ENCODE measurements around the gene ANGPTL5.
"Not testable (repeated sequence)": the region's sequence is repeated elsewhere in the genome, so short reads cannot be mapped to it uniquely, and the experiment has no call there.

ANGPTL5 gene

GRCh38 chr11:101916422-101916821, at the start of gene ANGPTL5:
Gene ANGPTL5 (minus strand): TSS chr11:101916522. CDS start chr11:101907909, 8,613 bp downstream.
- intact Hi-C loops (cut with DNase I) = no loop called here
- no peak for DNase-seq

DNA sequence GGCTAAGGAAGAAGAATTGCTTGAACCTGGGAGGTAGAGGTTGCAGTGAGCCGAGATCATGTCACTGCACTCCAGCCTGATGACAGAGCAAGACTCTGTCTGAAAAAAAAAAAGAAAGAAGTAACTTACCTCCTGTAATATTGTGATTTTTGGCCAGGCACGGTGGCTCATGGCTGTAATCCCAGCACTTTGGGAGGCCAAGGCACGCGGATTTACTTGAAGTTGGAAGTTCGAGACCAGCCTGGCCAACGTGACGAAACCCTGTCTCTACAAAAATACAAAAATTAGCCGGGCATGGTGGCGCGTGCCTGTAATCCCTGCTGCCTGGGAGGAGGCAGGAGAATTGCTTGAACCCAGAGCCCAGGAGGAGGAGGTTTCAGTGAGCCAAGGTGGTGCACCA, 47.9 kb upstream of the ANGPTL5 start:
- intact Hi-C loops (cut with DNase I); DNase-seq: not testable (repeated sequence)

GRCh38 chr11:101960231-101960630, 43.9 kb upstream of the ANGPTL5 start:
- intact Hi-C loops (cut with DNase I) = no loop called here
- no peak for DNase-seq

GRCh38 chr11:101955701-101956100, 39.4 kb upstream of the ANGPTL5 start:
- intact Hi-C loops (cut with DNase I) = no loop called here
- no peak for DNase-seq

DNA sequence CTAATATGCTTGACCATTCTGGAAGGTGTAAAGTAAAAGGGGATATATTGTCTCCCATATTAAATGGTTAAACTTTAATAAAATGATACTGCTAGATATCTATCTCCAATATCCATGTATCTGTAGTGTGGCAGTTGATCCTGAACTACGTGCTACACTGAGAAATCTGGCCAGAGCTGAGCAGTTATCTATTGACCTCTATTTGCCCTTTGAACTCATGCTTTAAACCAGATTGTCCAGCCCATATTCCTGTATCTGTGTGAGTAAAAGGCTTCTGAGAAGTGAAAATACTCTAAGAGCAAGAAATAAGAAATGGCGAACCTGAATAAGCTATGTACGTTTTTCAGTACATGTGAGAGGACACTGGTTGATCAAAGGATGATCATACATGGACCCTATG, 39.0 kb upstream of the ANGPTL5 start:
- intact Hi-C loops (cut with DNase I) = no loop called here
- DNase-seq = no peak

DNA sequence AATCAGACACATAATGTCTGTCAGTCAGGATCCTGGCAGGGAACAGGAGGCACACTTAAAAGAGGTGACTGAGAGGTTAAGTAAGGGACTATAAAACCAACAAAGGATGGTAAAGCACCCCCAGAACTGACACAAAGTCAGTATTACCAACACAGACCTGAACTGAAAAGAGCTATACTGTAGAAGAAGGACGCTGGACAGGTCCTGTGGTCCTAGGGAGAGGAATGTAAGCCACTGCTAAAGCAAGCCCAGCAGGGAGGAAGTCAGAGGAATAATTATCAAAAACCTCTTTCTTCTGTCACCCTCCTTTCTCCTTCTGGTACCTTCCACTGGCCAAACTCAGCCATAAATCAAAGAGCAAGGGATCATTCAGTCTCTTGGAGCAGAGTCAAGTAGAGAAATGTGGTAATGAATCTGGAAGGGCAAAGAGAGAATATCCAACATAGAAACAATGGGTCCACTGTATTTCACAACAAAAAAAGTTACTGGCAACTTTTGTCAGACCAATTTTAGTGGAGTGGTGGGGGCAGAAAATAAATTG, 33.4 kb upstream of the ANGPTL5 start:
- intact Hi-C loops (cut with DNase I) = no loop called here
- DNase-seq = no peak

GRCh38 chr11:101945448-101945847, 29.1 kb upstream of the ANGPTL5 start:
- intact Hi-C loops (cut with DNase I) = no loop called here
- no peak for DNase-seq

GRCh38 chr11:101944923-101945322, 28.6 kb upstream of the ANGPTL5 start:
- DNase-seq = no peak
- intact Hi-C loops (cut with DNase I) = no loop called here

DNA sequence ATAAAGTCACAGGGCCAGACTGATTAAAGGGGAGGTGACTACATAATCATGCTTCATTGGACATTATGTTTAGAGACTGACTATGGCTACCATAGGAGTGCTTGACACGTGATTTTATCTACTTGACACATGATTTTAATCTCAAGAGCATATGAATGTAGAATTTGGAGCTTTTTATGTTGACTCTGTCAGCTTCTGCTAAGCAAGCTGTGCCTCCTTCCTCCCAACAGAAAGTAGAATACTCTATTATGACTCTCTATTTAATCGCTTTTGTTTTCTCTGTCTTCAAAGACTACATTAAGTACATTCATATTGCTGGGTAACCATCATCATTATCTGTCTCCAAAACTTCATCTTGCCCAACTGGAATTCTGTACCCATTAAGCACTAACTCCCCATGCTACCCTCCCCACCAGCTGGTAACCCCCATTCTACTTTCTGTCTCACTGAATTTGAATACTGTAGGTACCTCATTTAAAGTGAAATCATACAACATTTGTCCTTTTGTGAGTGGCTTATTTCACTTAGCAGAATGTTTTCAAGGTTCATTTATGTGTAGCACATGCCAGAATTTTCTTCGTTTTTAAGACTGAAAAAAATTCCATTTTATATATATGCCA, 24.7 kb upstream of the ANGPTL5 start:
- no peak for DNase-seq
- intact Hi-C loops (cut with DNase I) = no loop called here

DNA sequence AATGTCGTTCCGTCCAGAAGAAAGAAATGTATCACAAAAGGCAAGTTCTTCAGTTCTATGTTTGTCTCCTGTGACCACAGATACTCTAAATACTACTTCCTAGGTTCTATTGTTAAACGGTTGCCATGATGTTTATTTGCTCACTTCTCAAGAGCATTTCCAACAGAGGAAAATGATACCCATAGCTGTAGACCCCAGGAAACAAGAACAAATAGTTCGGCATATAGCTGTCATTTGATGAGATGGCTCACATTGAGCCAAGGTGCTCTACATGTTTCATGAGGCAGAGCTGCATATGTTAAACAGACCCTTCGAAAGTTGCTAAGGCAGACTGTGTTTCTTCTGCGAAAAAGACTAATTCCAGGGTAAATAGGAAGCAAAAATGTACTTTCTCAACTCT, 15.4 kb upstream of the ANGPTL5 start:
- no peak for DNase-seq
- intact Hi-C loops (cut with DNase I) = no loop called here

GRCh38 chr11:101929294-101929915, 13.1 kb upstream of the ANGPTL5 start:
- intact Hi-C loops (cut with DNase I) = no loop called here
- peak in 1 of 42 donors; percentile 25 for DNase-seq

- no peak for DNase-seq
- intact Hi-C loops (cut with DNase I) = no loop called here
These were observed 7.2 kb upstream of the ANGPTL5 start for GRCh38 chr11:101923554-101923953.

DNA sequence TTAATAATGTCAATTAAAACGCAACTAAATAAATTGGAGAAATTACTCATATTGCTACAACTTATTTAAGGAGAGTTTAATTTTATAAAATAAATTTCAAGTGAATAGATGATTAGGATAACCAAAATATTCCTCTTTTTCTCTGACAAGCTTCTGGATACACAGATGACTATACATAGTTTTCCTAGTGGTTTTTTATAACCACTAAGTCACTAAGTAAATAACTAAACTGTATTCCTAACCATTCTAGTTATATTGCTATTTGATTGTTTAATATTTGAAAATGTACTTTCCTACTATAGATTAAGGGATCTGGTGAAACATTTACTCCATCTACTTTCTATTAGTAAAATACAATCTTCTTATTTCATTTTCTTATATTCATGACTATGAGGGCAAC, 4.7 kb upstream of the ANGPTL5 start:
- no peak for DNase-seq
- intact Hi-C loops (cut with DNase I) = no loop called here

DNA sequence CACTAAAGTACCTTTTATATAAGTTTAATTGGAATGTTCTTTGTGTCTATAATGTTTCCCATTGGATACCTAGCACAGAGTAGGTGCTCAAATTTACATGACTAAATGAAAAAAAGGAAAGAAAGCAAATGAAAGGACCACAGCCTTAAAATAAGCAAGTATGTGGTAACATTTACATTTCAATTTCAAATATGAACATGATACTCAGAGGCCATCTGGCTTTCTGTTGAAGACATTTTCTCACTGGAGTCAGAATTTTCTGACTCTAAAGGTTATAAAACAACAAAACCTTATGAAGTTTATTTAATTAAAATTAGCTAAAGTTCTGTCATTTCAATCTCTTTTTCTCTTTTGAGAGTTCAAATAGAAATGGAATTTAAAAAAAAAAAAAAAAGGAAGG, 904 bp upstream of the ANGPTL5 start:
- no peak for DNase-seq
- intact Hi-C loops (cut with DNase I) = no loop called here

GRCh38 chr11:101915791-101916291, 481 bp downstream of the ANGPTL5 start:
- DNase-seq = peak in 2 of 42 donors; percentile 10 to 34
- intact Hi-C loops (cut with DNase I) = no loop called here

DNA sequence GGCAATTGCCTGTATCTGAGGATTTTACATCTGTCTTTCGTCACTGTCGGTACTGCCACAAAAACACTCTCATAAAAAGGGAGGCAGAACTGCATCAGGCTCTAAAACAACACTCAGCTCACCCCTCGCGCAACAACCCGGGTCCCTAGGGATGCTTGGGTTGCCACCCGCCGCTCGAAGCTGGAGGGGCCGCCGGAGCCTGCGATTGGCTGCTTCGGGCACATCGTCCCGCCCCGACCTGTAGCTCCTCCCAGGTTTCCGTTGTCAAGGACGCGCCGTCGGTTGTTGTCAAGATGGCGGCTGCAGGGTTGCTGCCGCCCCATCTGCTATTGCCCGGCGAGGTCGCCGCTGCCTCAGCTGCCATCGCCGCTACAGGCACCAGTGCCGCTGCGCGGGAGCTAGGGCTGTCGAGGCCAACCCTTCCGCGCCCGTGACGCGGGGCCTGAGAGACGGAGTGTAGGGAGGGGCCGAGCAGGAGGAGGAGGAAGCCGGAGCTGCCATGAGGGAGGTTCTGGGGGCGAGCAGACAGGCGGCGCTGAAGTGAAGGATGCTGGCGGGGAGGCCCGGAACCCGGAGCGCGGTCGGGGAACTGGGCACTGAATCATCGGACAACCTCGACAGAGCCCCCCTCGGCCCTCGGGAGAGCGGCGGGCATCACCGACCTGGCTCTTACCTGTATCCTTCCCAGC, 1.4 kb downstream of the ANGPTL5 start, which contains the start of gene CEP126:
Gene CEP126 (plus strand): TSS at position 273 of the 689 bp plus-strand sequence. CDS start 275 bp downstream, at position 548.
- peak; percentile 91 to 98 (median 96) for DNase-seq
- intact Hi-C loops (cut with DNase I) = no loop called here

DNA sequence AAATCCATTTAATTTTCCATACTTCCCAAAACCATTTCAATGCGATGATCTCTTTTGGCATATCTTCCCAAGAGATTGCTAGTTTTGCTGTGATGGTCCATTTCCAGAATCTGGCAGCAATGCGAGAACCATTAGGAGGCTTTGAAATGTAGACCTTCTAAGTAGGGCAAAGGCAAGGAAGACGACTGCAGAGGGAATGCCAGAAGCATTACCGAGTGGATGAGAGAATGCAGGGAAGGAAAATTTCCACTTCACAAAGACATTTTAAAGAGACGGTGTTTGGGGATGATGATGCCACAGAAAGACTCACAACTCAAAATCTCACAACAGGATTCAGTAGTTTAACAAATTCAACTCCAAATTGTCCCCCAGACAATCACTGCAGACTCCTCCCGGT, 2.0 kb downstream of the ANGPTL5 start:
- peak in 1 of 42 donors; percentile 9 for DNase-seq
- intact Hi-C loops (cut with DNase I) = no loop called here

DNA sequence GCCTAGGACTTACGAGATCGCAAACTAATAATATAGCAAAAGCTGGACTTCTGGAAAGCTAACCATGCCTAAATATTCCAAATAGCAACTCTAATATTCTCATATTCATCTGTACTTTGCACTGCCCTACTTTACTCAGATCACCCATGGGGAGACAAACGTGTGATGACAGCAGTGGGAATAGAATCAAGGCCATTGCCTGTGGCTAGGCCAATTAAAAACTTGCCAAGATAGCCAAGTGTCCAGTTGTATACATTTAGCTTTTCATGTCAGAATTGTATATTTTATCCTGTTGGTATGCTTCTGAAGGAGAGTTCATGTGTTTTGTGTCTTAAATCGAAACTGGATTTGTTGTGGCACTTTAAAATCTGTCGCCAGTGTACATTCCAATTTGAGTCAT, 2.7 kb downstream of the ANGPTL5 start:
- intact Hi-C loops (cut with DNase I) = no loop called here
- no peak for DNase-seq

GRCh38 chr11:101912823-101913284, 3.5 kb downstream of the ANGPTL5 start:
- DNase-seq = no peak
- intact Hi-C loops (cut with DNase I) = no loop called here

DNA sequence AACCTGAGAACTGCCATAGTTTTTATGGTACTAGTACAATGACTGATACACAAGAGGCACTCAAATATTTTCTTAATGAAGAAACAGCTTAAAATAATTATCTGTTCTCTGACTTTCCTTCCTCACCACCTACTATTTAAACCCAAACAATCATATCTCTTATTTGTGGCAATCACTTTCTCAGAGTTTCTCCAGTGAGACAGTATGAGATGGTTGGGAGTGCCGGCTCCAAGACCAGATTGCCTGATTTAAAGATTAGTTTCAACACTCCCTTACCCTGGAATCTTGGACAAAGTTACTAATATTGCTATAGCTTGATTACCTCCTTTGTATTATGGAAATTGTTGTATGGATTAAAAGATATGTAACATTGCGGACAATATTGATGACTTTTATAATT, 7.2 kb downstream of the ANGPTL5 start:
- DNase-seq = no peak
- intact Hi-C loops (cut with DNase I) = no loop called here
